GM19372 (cell line): ENCODE results near the gene KCNK16.

Experiments
- ATAC-seq: cut with Tn5 transposase; IDR thresholded peaks from one replicate; pipeline ENCODE4 v1.9.1; 2021; ENCODE audit warnings: mild to moderate bottlenecking, low read depth, moderate library complexity; ENCODE audit not compliant: unreplicated experiment

KCNK16 gene

GRCh38 chr6:39342692-39343395 is 20.3 kb upstream of the KCNK16 start:
- no peak for ATAC-seq

GRCh38 chr6:39341937-39342336 is 19.4 kb upstream of the KCNK16 start:
- ATAC-seq, result no peak

- ATAC-seq, result no peak
These were observed 18.9 kb upstream of the KCNK16 start for GRCh38 chr6:39341352-39341751.

GRCh38 chr6:39339868-39340550 is 17.5 kb upstream of the KCNK16 start:
- no peak for ATAC-seq

GRCh38 chr6:39339096-39339867 is 16.8 kb upstream of the KCNK16 start:
- no peak for ATAC-seq

GRCh38 chr6:39338397-39338796 is 15.9 kb upstream of the KCNK16 start:
- ATAC-seq, result no peak

GRCh38 chr6:39335780-39336545 is 13.5 kb upstream of the KCNK16 start:
- no peak for ATAC-seq

GRCh38 chr6:39333644-39334438 is 11.3 kb upstream of the KCNK16 start:
- ATAC-seq, result no peak

- no peak for ATAC-seq
These were observed 8.0 kb upstream of the KCNK16 start for GRCh38 chr6:39330476-39330875.

GRCh38 chr6:39330057-39330456 is 7.6 kb upstream of the KCNK16 start:
- peak; percentile 74 for ATAC-seq

GRCh38 chr6:39328066-39328465 is 5.6 kb upstream of the KCNK16 start:
- no peak for ATAC-seq

GRCh38 chr6:39327507-39327906 is 5.0 kb upstream of the KCNK16 start:
- ATAC-seq, result no peak

- ATAC-seq, result no peak
These were observed 741 bp downstream of the KCNK16 start for GRCh38 chr6:39321761-39322160.

GRCh38 chr6:39320363-39320984 is 2.0 kb downstream of the KCNK16 start:
- ATAC-seq, result no peak

GRCh38 chr6:39319621-39320362 is 2.7 kb downstream of the KCNK16 start:
- ATAC-seq, result no peak

- ATAC-seq, result no peak
These were observed 5.2 kb downstream of the KCNK16 start for GRCh38 chr6:39317256-39317655.

GRCh38 chr6:39314273-39314795 is 8.2 kb downstream of the KCNK16 start, which contains the start of gene KCNK17:
TSS of gene KCNK17 (minus strand) at chr6:39314419. CDS start at chr6:39314320, 99 bp downstream.
- ATAC-seq, result no peak

GRCh38 chr6:39313526-39314272 is 8.8 kb downstream of the KCNK16 start:
- no peak for ATAC-seq
